ENCODE measurements around the gene PBX2.

DNA sequence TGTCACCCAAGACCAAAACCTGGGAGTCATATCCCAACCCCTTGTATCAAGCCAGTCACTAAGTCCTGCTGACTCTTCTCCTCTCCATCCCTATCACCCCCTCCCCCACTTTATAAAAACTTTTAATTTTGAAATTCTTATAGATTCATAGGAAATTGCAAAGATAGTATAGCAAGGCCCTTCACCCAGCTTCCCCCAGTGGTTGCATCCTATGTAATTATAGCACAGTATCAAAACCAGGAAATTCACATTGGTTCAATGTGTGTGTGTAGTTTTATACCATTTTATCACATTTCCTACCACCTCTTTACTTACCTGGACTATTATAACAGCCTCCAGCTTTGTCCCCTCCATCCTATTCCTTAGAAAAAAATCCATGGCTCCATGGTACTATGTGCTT is 31.9 kb downstream of the PBX2 start:
- TF ChIP-seq EZH2 (IDR thresholded peaks at IDR 0.05; ENCODE audit: low read depth, unreplicated experiment) (no peak), POLR2AphosphoS5 (IDR thresholded peaks at IDR 0.05; ENCODE audit: low read depth) (no peak), EZH2phosphoT487 (IDR thresholded peaks at IDR 0.05; ENCODE audit: unreplicated experiment) (no peak), CREB1 (CRISPR knock-in tag; IDR thresholded peaks at IDR 0.05; ENCODE audit: low read depth) (no peak)
- TF ChIP-seq, protein P1, sequence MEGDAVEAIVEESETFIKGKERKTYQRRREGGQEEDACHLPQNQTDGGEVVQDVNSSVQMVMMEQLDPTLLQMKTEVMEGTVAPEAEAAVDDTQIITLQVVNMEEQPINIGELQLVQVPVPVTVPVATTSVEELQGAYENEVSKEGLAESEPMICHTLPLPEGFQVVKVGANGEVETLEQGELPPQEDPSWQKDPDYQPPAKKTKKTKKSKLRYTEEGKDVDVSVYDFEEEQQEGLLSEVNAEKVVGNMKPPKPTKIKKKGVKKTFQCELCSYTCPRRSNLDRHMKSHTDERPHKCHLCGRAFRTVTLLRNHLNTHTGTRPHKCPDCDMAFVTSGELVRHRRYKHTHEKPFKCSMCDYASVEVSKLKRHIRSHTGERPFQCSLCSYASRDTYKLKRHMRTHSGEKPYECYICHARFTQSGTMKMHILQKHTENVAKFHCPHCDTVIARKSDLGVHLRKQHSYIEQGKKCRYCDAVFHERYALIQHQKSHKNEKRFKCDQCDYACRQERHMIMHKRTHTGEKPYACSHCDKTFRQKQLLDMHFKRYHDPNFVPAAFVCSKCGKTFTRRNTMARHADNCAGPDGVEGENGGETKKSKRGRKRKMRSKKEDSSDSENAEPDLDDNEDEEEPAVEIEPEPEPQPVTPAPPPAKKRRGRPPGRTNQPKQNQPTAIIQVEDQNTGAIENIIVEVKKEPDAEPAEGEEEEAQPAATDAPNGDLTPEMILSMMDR (conservative IDR thresholded peaks at IDR 0.05; ENCODE audit: low read depth in 2 of 2), result no peak
- TF ChIP-seq, protein P2, sequence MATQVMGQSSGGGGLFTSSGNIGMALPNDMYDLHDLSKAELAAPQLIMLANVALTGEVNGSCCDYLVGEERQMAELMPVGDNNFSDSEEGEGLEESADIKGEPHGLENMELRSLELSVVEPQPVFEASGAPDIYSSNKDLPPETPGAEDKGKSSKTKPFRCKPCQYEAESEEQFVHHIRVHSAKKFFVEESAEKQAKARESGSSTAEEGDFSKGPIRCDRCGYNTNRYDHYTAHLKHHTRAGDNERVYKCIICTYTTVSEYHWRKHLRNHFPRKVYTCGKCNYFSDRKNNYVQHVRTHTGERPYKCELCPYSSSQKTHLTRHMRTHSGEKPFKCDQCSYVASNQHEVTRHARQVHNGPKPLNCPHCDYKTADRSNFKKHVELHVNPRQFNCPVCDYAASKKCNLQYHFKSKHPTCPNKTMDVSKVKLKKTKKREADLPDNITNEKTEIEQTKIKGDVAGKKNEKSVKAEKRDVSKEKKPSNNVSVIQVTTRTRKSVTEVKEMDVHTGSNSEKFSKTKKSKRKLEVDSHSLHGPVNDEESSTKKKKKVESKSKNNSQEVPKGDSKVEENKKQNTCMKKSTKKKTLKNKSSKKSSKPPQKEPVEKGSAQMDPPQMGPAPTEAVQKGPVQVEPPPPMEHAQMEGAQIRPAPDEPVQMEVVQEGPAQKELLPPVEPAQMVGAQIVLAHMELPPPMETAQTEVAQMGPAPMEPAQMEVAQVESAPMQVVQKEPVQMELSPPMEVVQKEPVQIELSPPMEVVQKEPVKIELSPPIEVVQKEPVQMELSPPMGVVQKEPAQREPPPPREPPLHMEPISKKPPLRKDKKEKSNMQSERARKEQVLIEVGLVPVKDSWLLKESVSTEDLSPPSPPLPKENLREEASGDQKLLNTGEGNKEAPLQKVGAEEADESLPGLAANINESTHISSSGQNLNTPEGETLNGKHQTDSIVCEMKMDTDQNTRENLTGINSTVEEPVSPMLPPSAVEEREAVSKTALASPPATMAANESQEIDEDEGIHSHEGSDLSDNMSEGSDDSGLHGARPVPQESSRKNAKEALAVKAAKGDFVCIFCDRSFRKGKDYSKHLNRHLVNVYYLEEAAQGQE (IDR thresholded peaks at IDR 0.05; ENCODE audit: unreplicated experiment), result no peak
